Osteocyte (in vitro differentiated cells): Measurements from ENCODE around the gene UBE2L6. TPM values are rescaled to one million over a fixed set of nuclear protein-coding genes. Genes with fewer than 3 reads are reported as not detected.

Experiments
- DNase-seq: peaks from one replicate; pipeline ENCODE4 v3.0.0; 2021; ENCODE audit warnings: mixed read lengths; ENCODE audit not compliant: unreplicated experiment; ENCODE audit errors: extremely low spot score
- H3K27ac Mint-ChIP-seq: one replicate; pipeline ENCODE4 v1.8.0; 2021; ENCODE audit warnings: mild to moderate bottlenecking, mixed read lengths; ENCODE audit not compliant: unreplicated experiment
- H3K27me3 Mint-ChIP-seq: one replicate; pipeline ENCODE4 v1.8.0; 2021; ENCODE audit warnings: mixed read lengths; ENCODE audit not compliant: unreplicated experiment
- H3K36me3 Mint-ChIP-seq: one replicate; pipeline ENCODE4 v1.8.0; 2021; ENCODE audit warnings: mixed read lengths; ENCODE audit not compliant: unreplicated experiment
- H3K4me1 Mint-ChIP-seq: one replicate; pipeline ENCODE4 v1.8.0; 2021; ENCODE audit warnings: mixed read lengths; ENCODE audit not compliant: unreplicated experiment
- H3K4me3 Mint-ChIP-seq: one replicate; pipeline ENCODE4 v1.8.0; 2021; ENCODE audit warnings: mild to moderate bottlenecking, moderate library complexity, mixed read lengths; ENCODE audit not compliant: unreplicated experiment
- H3K9me3 Mint-ChIP-seq: one replicate; pipeline ENCODE4 v1.8.0; 2021; ENCODE audit warnings: mixed read lengths; ENCODE audit not compliant: unreplicated experiment
- CTCF ChIP-seq: fragments of 200-600 bp; sonication (generic); IDR thresholded peaks from 2 replicates; pipeline ENCODE4 v1.5.0; 2021; ENCODE audit warnings: antibody characterized with exemption, mild to moderate bottlenecking, moderate library complexity
- total RNA-seq: library from RNA; stranded (reverse); gene quantifications from 2 replicates; pipeline ENCODE4 v1.2.1, GENCODE V29; 2021

Gene UBE2L6
- total RNA-seq, 1 donor from 2014 or later, result 58.9 TPM

- no peak for TF ChIP-seq CTCF
- H3K4me3 Mint-ChIP-seq, result peak overlapping the region; percentile 97
- H3K9me3 Mint-ChIP-seq, result no peaks in the 10 kb centered on the region
- peak overlapping the region; percentile 89 for H3K27ac Mint-ChIP-seq
- no peaks in the 10 kb centered on the region for H3K36me3 Mint-ChIP-seq
- H3K4me1 Mint-ChIP-seq, result peaks cover 26% of the 10 kb centered on the region
- H3K27me3 Mint-ChIP-seq, result no peaks in the 10 kb centered on the region
- no peak for DNase-seq
Measured at GRCh38 chr11:57568330-57568766, 876 bp upstream of the UBE2L6 start.

DNA sequence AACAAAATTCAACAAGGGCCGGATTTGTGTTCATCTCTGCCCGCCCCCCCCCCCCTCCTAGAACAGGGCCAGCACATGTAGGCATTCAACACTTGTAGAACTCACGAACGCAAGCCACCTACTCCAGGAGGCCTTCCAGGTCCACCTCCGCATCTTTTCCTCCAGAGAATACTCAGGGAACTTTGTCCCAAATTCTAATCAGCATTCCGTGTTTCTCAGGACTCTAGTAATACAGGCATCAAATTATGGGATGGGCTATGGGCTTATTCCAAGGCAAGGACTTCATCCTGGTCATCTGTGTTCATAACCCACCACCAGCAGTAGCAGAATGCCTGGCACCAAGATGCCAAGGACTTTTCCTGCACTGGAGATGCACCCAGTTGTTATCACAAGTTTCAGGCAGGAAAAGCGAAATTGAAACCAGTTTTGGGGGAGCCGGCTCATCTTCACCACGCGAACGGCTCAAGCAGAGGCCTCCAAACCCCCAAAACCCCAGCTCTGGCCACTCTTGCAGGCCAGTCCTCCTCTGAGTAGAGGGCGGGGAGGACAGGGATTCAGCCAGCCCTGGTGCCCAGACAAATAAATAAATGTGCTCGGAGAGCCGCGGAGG lies 462 bp downstream of the UBE2L6 start:
- peak overlapping the region; percentile 84 for H3K4me3 Mint-ChIP-seq
- DNase-seq, result no peak
- H3K4me1 Mint-ChIP-seq, result peaks cover 26% of the 10 kb centered on the region
- no peaks in the 10 kb centered on the region for H3K9me3 Mint-ChIP-seq
- H3K27me3 Mint-ChIP-seq, result no peaks in the 10 kb centered on the region
- H3K27ac Mint-ChIP-seq, result peak overlapping the region; percentile 93
- TF ChIP-seq CTCF, result no peak
- H3K36me3 Mint-ChIP-seq, result no peaks in the 10 kb centered on the region

DNA sequence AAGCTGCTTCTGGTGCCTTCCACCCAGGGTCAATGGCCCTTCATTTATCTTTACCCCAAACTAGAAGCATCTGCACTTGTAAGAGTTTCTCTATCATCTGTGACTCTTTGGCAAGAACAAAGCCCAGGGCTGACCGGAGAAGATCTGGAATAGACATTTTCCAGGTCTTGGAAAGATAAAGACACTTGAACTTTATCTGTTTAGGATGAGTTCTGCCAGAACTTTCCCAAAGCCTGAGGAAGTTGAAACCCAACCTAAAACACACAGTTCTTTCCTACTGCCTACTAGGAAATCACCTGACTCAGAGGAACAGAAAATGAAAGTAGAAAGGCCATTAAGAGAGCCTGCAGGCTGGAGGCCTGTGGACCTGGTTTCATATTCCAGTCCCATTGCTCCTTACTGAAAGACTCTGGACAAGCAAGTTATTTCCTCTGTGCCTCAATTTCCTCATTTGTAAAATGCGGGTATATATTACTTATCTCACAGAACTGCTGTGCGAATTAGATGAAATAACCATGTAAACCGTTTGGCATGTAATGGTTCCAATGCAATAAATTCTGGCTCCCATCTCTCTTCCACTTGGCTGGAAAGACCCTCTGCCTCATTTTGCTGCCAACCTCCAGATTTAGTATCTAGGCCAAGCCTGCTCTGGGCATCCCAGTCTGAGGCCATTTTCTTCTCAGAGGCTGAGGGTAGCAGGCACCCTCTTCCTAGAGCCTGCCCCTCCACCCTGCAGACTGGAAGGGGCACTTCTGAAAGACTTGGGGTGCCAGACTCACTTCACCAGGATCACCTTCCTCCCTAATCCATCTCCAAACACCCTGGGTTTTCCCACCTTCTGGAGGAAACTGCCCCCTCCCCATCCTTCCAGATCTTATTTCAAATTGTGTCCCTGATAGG lies 1.2 kb downstream of the UBE2L6 start:
- no peak for TF ChIP-seq CTCF
- H3K4me3 Mint-ChIP-seq, result peak overlapping the region; percentile 84
- DNase-seq, result no peak
- peaks cover 26% of the 10 kb centered on the region for H3K4me1 Mint-ChIP-seq
- H3K9me3 Mint-ChIP-seq, result no peaks in the 10 kb centered on the region
- H3K27ac Mint-ChIP-seq, result peak overlapping the region; percentile 93
- H3K27me3 Mint-ChIP-seq, result no peaks in the 10 kb centered on the region
- no peaks in the 10 kb centered on the region for H3K36me3 Mint-ChIP-seq

DNA sequence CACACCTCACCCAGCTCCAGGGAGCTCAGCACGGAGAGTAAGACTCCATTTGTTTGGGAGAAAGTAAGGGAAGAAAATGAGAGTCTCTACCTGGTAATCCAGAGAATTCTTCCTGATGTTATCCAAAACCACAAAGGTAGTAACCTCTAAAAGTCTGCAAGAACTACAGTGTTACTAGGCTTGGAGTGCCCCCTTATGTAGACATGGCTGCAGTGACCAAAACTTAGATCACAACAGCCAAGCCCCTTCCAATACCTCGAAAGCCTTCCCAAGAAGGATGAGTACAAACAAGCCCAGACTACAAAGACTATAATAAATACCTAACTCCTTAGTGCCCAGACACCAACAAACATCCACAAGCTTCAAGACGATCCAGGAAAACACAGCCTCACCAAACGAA lies 4.9 kb downstream of the UBE2L6 start:
- H3K4me3 Mint-ChIP-seq, result no peak overlapping the region
- no peaks in the 10 kb centered on the region for H3K9me3 Mint-ChIP-seq
- H3K27ac Mint-ChIP-seq, result no peak overlapping the region
- DNase-seq, result no peak
- TF ChIP-seq CTCF, result no peak
- no peaks in the 10 kb centered on the region for H3K27me3 Mint-ChIP-seq
- peaks cover 18% of the 10 kb centered on the region for H3K4me1 Mint-ChIP-seq
- H3K36me3 Mint-ChIP-seq, result peaks cover 7% of the 10 kb centered on the region

DNA sequence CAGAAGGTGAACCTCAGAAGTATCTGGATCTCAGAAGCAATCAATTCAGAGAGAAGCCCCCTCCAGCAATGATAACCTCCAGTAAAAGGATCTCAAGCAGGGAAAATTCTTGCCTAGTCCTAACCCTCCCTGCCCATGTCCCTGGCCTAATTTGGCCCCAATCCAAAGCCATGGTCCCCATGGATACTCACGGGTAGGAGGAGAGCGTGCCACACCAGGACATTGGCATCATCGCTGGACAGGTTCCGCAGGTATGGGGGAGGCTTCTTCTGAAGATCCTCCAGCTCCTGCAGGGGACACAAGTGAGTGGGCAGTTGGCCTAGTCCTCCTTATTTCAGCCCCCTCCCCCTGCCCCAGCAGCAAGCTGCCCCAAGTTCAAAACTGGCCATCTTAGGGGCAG lies 7.3 kb downstream of the UBE2L6 start:
- H3K36me3 Mint-ChIP-seq, result peaks cover 22% of the 10 kb centered on the region
- TF ChIP-seq CTCF, result no peak
- H3K4me3 Mint-ChIP-seq, result no peak overlapping the region
- H3K9me3 Mint-ChIP-seq, result no peaks in the 10 kb centered on the region
- DNase-seq, result no peak
- no peak overlapping the region for H3K27ac Mint-ChIP-seq
- H3K27me3 Mint-ChIP-seq, result no peaks in the 10 kb centered on the region
- H3K4me1 Mint-ChIP-seq, result peaks cover 2% of the 10 kb centered on the region
